Upper lobe of left lung (tissue), 4 donors: ENCODE measurements around the gene PHF2.

Source experiments
- CTCF ChIP-seq, 6 experiments: fragments of 450-650 bp in 4 of 6; fragments of 200-600 bp in 2 of 6; sonication (generic) in 2 of 6; IDR thresholded peaks; one replicate each; pipeline ENCODE4 v1.5.1; 2016 to 2019; ENCODE audit warnings: antibody characterized with exemption in 6 of 6
- EP300 ChIP-seq, 4 donors: sonication (generic); formaldehyde crosslinking; IDR thresholded peaks; one replicate each; pipeline ENCODE4 v1.5.1; 2017; ENCODE audit warnings: antibody characterized with exemption in 4 of 4, control low read depth in 2 of 4
- POLR2A ChIP-seq, 4 donors: fragments of 450-650 bp; IDR thresholded peaks; one replicate each; pipeline ENCODE4 v1.5.1; 2016 to 2017; ENCODE audit warnings: antibody characterized with exemption in 4 of 4, mild to moderate bottlenecking in 2 of 4
- POLR2AphosphoS5 ChIP-seq, 2 donors: sonication (generic); formaldehyde crosslinking; IDR thresholded peaks; one replicate each; pipeline ENCODE4 v1.5.1; 2017; ENCODE audit warnings: antibody characterized with exemption in 2 of 2

DNA sequence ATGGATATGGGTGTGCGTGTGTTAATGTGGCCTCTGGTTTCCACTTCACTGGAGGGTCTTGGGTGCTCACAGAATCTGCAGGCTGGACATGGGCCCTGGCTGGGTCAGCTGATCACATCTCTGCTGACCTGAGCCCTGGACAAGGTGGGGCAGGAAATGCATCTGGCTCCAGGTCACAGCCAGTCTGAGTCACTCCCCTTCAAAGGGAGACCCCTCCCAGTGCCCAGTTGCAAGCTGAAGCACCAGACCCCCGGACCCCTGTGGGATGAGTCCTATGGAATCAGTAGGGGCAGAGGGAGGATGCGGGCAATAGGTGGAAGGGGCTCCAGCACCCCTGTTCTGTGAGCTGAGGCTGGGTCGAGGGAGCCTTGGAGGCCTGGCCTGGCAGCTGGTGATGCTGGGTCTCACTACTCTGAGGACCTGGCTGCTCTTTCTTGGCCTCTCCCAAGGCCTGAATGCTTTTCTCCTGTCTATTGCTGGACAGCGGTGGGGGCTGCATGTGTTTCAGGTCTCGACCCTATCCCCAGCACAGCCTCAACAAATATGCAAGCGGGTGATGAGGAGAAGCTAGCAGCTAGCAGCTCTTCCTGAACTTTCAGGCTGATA lies 54.5 kb downstream of the PHF2 start:
- TF ChIP-seq POLR2A (IDR thresholded peaks at IDR 0.05), result no peak
- no peak for TF ChIP-seq CTCF (IDR thresholded peaks at IDR 0.05)
- no peak for TF ChIP-seq EP300 (IDR thresholded peaks at IDR 0.05)
- no peak for TF ChIP-seq POLR2AphosphoS5 (IDR thresholded peaks at IDR 0.05)
